Measurements from ENCODE around the gene UMODL1.

The UMODL1 gene

GRCh38 chr21:42088658-42089057 is 17.5 kb downstream of the UMODL1 start:
- DNase-seq (no peak), ATAC-seq (no peak)
- H3K4me1 Mint-ChIP-seq = peaks cover 10% of the 10 kb centered on the region
- no peak overlapping the region for H3K27ac Mint-ChIP-seq
- no peaks in the 10 kb centered on the region for H3K27me3 Mint-ChIP-seq
- H3K4me3 Mint-ChIP-seq = no peak overlapping the region
- no peaks in the 10 kb centered on the region for H3K36me3 Mint-ChIP-seq (ENCODE audit: low read depth)
- H3K9me3 Mint-ChIP-seq = no peaks in the 10 kb centered on the region

GRCh38 chr21:42089093-42089631 is 18.0 kb downstream of the UMODL1 start:
- Mint-ChIP-seq H3K4me1 (peaks cover 10% of the 10 kb centered on the region), H3K36me3 (ENCODE audit: low read depth) (no peaks in the 10 kb centered on the region), H3K4me3 (no peak overlapping the region), H3K9me3 (no peaks in the 10 kb centered on the region), H3K27ac (no peak overlapping the region), H3K27me3 (no peaks in the 10 kb centered on the region)
- DNase-seq = no peak
- ATAC-seq = no peak

DNA sequence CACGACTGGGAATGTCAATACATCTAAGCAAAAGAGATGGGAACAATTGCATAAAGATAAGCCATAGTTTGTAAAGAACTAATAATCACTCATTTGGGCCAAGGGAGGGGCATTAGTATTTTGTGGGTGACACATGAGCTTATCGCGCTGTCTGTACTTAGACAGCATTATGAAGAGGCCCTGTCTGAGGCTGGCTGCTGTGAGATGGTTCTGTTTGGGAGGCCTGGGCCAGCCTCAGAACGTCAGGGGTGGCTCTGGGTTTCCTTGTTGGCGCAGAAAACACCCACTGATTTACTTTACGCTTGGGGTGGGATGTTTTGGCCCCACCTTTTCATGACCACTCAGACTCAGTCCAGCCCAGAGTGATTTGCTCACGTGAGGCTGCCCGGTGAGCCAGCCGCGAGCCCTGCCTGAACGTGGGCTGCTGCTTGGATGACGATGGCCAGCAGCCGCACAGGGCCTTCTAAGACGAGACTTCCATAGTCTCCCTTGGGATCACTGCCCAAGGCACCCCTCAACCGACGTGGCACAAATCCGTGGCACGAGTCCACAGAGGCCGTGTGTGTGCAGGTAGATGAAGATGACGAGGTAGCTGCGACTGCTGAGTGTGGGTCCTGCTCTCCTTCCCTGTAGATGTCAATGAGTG is 18.7 kb downstream of the UMODL1 start:
- Mint-ChIP-seq H3K36me3 (ENCODE audit: low read depth) (no peaks in the 10 kb centered on the region), H3K27me3 (no peaks in the 10 kb centered on the region), H3K4me3 (no peak overlapping the region), H3K4me1 (peaks cover 10% of the 10 kb centered on the region), H3K9me3 (no peaks in the 10 kb centered on the region), H3K27ac (no peak overlapping the region)
- DNase-seq (no peak), ATAC-seq (no peak)

- no peak for ATAC-seq
Observed at GRCh38 chr21:42091899-42092508, 20.9 kb downstream of the UMODL1 start.

DNA sequence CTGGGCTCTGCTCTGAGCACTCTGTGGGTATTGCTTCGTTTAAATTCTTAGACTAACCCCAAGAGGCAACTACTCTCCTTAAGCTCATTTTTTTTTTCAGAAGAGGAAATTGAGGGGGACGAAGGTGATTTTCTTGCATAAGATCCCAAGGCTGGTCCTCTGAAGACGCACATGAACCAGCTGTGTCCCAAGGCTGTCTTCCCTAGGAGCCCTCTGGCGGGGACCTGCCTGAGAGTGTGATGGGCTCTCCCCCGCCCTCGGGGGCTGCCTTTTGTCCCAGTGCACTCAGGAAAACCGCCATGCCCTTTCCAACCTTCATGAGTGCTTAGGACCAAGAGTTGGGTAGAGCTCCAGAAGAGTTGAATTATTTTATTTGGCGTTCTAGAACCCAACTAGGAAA is 21.7 kb downstream of the UMODL1 start:
- no peak for ATAC-seq
- Mint-ChIP-seq H3K27me3 (no peaks in the 10 kb centered on the region), H3K36me3 (ENCODE audit: low read depth) (no peaks in the 10 kb centered on the region)

More at GRCh38 chr21:42091899-42092508, 20.9 kb downstream of the UMODL1 start:
- DNase-seq = no peak
- Mint-ChIP-seq H3K36me3 (ENCODE audit: low read depth) (no peaks in the 10 kb centered on the region), H3K9me3 (peaks cover 5% of the 10 kb centered on the region), H3K27me3 (no peaks in the 10 kb centered on the region), H3K4me3 (no peak overlapping the region), H3K27ac (no peak overlapping the region), H3K4me1 (peaks cover 10% of the 10 kb centered on the region)

GRCh38 chr21:42093186-42093585 is 22.1 kb downstream of the UMODL1 start:
- Mint-ChIP-seq H3K9me3 (peaks cover 5% of the 10 kb centered on the region), H3K4me3 (no peak overlapping the region), H3K36me3 (ENCODE audit: low read depth) (no peaks in the 10 kb centered on the region), H3K4me1 (peaks cover 10% of the 10 kb centered on the region), H3K27ac (no peak overlapping the region), H3K27me3 (no peaks in the 10 kb centered on the region)
- no peak for ATAC-seq
- no peak for DNase-seq

More for the DNA sequence above, 21.7 kb downstream of the UMODL1 start:
- H3K4me1 Mint-ChIP-seq = peaks cover 10% of the 10 kb centered on the region
- no peak overlapping the region for H3K4me3 Mint-ChIP-seq
- no peak for DNase-seq
- peaks cover 5% of the 10 kb centered on the region for H3K9me3 Mint-ChIP-seq
- H3K27ac Mint-ChIP-seq = no peak overlapping the region

DNA sequence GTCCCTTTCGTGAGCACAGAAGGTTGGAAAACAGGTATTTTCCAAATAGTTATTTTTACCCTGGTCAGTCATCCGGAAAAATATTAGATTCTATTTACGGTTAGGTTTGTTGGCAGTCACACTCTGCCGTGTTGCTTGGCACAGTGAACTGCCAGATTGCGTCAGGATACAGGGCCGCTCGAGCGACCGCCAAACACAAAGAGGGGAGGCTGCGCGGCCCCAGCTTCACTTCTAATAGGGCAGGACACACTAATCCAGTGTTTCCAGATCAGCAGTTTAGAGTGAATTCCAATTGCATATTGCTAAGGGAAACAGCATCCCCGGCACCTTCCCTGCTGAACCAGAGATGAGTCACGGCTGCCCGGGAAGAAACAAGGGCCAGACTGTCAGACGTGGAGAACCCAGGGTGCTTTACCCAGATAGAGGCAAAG is 22.9 kb downstream of the UMODL1 start:
- Mint-ChIP-seq H3K4me3 (no peak overlapping the region), H3K27ac (no peak overlapping the region), H3K36me3 (ENCODE audit: low read depth) (no peaks in the 10 kb centered on the region), H3K27me3 (no peaks in the 10 kb centered on the region), H3K9me3 (peaks cover 5% of the 10 kb centered on the region), H3K4me1 (peaks cover 7% of the 10 kb centered on the region)
- DNase-seq (no peak), ATAC-seq (no peak)

GRCh38 chr21:42094811-42095210 is 23.7 kb downstream of the UMODL1 start:
- no peaks in the 10 kb centered on the region for H3K4me1 Mint-ChIP-seq

DNA sequence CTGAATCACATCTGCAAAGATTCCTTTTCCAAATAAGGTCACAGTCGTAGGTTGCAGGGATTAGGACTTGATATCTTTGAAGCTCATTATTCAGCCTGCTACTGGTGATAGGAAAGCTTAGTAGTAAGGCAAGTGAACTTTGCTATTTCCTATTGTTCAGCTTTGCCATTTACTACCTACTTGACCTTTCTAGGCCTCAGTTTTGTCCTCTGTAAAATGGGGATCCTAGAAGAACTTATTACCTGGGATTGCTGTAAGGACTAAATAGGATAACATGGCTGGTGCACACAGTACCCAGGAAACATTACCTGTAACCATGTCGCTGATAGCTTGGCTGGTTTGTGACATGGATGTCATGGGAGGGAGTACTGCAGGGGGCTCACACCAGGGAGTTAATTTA is 24.5 kb downstream of the UMODL1 start:
- H3K9me3 Mint-ChIP-seq = peaks cover 5% of the 10 kb centered on the region

More at GRCh38 chr21:42094811-42095210, 23.7 kb downstream of the UMODL1 start:
- peaks cover 5% of the 10 kb centered on the region for H3K9me3 Mint-ChIP-seq
- H3K36me3 Mint-ChIP-seq (ENCODE audit: low read depth) = no peaks in the 10 kb centered on the region
- DNase-seq (no peak), ATAC-seq (no peak)
- no peak overlapping the region for H3K27ac Mint-ChIP-seq
- H3K4me3 Mint-ChIP-seq = no peak overlapping the region
- no peaks in the 10 kb centered on the region for H3K27me3 Mint-ChIP-seq

GRCh38 chr21:42096566-42096965 is 25.4 kb downstream of the UMODL1 start:
- DNase-seq = no peak

More for the DNA sequence above, 24.5 kb downstream of the UMODL1 start:
- Mint-ChIP-seq H3K36me3 (ENCODE audit: low read depth) (no peaks in the 10 kb centered on the region), H3K4me3 (no peak overlapping the region), H3K27me3 (no peaks in the 10 kb centered on the region), H3K27ac (no peak overlapping the region), H3K4me1 (no peaks in the 10 kb centered on the region)
- ATAC-seq = no peak
- no peak for DNase-seq

DNA sequence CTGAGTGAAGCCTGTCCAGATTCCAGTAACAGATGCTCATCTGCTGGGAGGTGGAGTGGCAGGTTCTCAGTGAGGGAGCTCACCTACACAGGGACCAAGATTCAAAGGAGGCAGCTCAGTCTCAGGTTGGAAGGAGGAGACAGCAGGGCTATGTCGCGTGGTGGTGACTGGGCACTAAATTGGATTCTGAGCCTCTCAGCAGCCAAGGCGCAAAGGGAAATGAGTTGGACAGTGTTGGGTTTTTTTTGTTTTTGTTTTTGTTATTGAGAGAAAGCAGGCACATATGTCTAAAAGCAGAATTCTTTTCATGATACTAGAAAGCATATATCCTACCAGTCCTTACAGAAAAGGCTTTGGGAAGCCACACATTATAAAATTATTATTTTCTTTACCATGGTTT is 26.2 kb downstream of the UMODL1 start:
- no peaks in the 10 kb centered on the region for H3K27me3 Mint-ChIP-seq
- no peaks in the 10 kb centered on the region for H3K36me3 Mint-ChIP-seq (ENCODE audit: low read depth)
- DNase-seq (no peak), ATAC-seq (no peak)
- H3K4me1 Mint-ChIP-seq = peaks cover 4% of the 10 kb centered on the region
- H3K4me3 Mint-ChIP-seq = no peak overlapping the region
- peaks cover 5% of the 10 kb centered on the region for H3K9me3 Mint-ChIP-seq
- no peak overlapping the region for H3K27ac Mint-ChIP-seq

More at GRCh38 chr21:42096566-42096965, 25.4 kb downstream of the UMODL1 start:
- Mint-ChIP-seq H3K4me1 (no peaks in the 10 kb centered on the region), H3K27me3 (no peaks in the 10 kb centered on the region), H3K36me3 (ENCODE audit: low read depth) (no peaks in the 10 kb centered on the region), H3K4me3 (no peak overlapping the region), H3K9me3 (peaks cover 5% of the 10 kb centered on the region), H3K27ac (no peak overlapping the region)
- ATAC-seq = no peak

DNA sequence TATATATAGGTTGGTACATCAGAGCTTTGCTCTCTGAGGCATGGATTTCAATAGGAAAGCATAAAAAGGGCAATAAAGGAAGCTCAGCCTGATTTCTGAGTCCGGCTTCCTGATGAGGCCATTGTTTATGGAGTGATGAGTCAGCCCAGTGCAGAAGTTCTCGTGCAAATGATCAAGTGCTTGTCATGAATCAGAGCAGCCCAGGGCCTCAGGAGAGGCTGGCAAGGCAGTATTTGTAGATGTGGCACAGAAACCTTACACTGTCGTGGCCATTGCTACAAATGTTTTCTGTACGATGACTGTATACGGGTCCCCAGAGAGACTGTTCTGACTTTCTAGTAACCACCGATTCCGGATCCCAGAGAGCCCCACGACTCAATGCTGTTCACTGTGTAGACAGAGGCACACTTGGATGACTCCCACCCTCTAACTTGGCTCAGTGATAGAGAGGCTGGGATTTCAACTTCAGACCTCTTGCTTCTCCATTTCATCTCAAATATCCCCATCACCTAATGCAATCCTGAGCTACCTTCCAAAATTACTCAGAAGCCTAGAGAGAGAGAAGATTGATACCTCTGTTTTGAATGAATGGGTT is 26.8 kb downstream of the UMODL1 start:
- Mint-ChIP-seq H3K4me3 (no peak overlapping the region), H3K9me3 (peaks cover 5% of the 10 kb centered on the region), H3K36me3 (ENCODE audit: low read depth) (no peaks in the 10 kb centered on the region), H3K27ac (no peak overlapping the region), H3K4me1 (peaks cover 4% of the 10 kb centered on the region), H3K27me3 (no peaks in the 10 kb centered on the region)
- ATAC-seq (peak; percentile 52), DNase-seq (no peak)

GRCh38 chr21:42098957-42099505 is 27.9 kb downstream of the UMODL1 start:
- DNase-seq = no peak
- Mint-ChIP-seq H3K4me3 (no peak overlapping the region), H3K27me3 (no peaks in the 10 kb centered on the region), H3K27ac (no peak overlapping the region), H3K9me3 (peaks cover 5% of the 10 kb centered on the region), H3K36me3 (ENCODE audit: low read depth) (no peaks in the 10 kb centered on the region), H3K4me1 (peaks cover 4% of the 10 kb centered on the region)
- ATAC-seq = no peak

DNA sequence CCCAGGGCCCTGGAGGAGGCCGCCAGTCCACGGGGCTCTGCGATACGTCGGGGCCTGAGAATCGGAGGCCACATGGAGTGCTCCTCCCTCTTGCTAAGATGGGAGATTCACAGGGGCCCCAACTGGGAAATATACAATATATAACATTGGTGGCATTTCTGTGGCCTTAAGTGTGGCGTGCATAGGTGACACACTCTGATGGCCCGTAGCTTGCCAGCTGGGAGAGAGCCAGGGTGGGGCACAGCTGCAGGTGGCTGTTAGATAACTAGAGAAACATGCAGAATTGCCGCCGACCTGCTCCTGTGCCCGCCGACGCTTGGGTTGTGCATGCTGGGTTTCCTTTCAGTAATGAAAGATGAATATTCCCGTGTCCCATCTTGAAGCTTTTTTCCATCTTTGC is 30.1 kb downstream of the UMODL1 start:
- H3K27me3 Mint-ChIP-seq = no peaks in the 10 kb centered on the region
- no peaks in the 10 kb centered on the region for H3K36me3 Mint-ChIP-seq (ENCODE audit: low read depth)
- H3K27ac Mint-ChIP-seq = no peak overlapping the region
- H3K4me1 Mint-ChIP-seq = peaks cover 4% of the 10 kb centered on the region
- no peaks in the 10 kb centered on the region for H3K9me3 Mint-ChIP-seq
- no peak overlapping the region for H3K4me3 Mint-ChIP-seq
- no peak for DNase-seq
- ATAC-seq = no peak

DNA sequence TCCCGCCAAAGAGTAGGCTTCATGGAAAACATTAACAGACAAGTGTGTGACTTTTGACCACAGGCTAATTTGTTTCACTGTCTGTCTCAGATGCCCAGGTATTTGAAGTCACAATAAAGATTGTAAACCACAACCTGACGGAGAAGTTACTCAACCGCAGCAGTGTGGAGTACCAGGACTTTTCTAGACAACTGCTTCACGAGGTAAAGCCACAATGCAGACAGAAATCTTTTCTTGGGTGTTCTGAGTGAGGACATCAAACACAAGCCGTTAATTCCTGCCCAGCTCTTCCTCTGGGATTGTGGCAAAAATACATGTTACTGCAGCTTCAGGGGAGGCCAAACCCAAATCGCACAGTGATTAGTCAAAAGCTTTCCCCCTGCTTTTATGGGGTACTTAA is 31.0 kb downstream of the UMODL1 start:
- Mint-ChIP-seq H3K27ac (no peak overlapping the region), H3K4me3 (no peak overlapping the region), H3K4me1 (peaks cover 5% of the 10 kb centered on the region), H3K27me3 (no peaks in the 10 kb centered on the region), H3K36me3 (ENCODE audit: low read depth) (no peaks in the 10 kb centered on the region), H3K9me3 (no peaks in the 10 kb centered on the region)
- ATAC-seq = no peak
- no peak for DNase-seq

Measured in activated naive CD8-positive, alpha-beta T cell treated with anti-CD3 and anti-CD28 coated beads, Interleukin-2, amount 50 U/mL, for 24 hours (primary cell).